NOMO-1 treated with DMSO at 0.1 percent for 48 hours (cell line): ENCODE data around the gene UGT1A8.

ENCODE experiments used
- DNase-seq: peaks from one replicate; lab custom pipeline; 2025; ENCODE audit not compliant: unreplicated experiment; lab: John Stamatoyannopoulos, UW

UGT1A8 gene

DNA sequence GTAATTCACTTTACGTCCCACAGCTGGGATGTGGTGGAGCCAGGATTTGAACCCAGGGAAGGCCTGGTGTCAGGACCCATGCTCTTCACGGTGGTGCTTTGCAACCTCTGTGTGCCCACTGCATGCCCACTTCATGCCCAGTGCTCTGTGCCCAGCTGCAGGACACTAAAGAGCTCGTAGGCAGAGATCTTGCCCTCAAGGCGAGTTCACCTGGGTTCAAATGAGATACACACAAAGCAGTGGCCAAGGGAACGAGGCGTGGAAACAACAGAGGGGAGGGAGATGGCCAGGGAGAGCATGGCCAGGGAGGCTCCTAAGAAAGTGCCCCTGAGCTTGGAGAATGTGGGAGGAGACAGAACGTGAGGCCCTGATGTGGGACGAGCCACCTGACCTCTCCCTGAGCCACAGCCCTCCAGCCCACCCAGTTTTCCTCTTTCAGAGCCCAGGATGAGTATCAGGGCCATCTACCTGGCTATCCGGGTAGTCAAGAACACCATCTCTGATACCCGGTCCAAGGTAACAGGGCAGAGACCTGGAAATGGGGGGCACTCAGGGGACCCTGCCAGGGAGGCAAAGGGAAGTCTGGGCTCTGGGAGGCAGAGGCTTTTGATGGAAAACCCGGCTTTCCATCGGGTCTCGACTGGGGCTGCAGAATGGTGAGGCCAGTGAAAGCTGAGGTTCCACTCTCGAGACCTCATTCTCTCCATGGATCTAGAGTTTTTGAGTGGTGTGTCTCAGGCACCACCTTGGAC is 181.1 kb downstream of the UGT1A8 start:
- DNase-seq: no peak

DNA sequence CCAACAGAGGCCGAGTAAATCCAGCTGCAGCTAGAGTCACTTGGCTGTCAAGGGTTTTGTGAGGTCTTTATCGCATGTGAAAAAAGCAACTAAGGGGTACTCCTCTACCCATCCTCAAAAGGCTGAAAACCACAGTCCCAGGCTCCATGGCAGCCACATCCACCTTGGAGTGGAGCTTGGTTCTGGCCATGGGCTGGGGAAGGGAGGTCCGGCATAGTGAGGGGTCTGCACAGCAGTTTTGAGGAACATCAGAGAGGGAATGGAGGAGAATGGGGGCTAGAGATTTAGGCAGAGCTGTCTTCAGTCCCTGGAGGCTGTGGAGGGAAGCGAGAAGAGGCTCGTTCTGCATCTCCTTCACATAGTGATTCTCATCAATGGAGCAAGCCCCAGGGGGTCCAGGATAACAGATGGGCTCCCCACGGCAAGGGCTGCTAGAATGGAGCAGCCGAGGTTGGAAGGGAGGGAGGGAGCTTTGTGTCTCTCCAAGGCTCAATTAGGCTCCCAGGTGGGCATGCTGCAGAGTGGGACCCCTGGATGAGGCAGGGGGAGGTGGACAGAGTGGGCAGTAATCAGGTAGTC is 181.7 kb downstream of the UGT1A8 start:
- DNase-seq: no peak

GRCh38 chr2:233799716-233800115 is 182.3 kb downstream of the UGT1A8 start:
- no peak for DNase-seq

- DNase-seq: no peak
Measured at GRCh38 chr2:233800208-233800607, 182.8 kb downstream of the UGT1A8 start.

- no peak for DNase-seq
Measured at GRCh38 chr2:233801357-233802131, 184.1 kb downstream of the UGT1A8 start.

DNA sequence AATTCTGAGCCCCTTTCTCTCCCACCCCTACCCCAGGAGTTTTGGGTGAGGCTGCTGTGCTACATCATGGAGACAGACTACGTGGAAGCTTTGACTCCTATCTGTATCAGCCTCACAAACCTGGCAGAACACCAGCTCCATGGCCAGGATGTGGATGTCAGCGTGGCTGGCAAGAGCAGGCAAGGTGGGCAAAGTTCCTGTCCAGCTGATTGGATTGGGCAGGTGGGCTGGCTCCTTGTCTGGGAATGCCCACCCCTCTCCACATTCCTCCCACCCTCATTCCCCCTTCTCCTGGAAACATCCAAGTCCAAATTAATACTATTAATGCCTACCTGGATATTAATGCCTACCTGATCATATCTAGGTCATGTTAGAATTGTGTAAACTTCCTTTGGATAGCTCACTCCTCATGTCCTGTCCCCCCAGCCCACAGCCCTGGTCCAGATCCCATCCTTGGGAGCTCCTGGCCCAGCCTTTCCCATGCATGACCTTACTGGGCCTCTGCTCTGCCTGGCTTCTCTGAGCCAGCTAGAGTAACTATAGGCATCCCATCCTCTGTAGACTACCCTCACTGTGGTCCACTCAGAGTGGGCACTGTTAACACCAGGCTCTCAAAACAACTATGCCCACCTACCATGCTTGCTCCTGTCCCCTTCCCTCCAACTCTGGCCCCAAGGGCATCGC is 184.8 kb downstream of the UGT1A8 start:
- no peak for DNase-seq

DNA sequence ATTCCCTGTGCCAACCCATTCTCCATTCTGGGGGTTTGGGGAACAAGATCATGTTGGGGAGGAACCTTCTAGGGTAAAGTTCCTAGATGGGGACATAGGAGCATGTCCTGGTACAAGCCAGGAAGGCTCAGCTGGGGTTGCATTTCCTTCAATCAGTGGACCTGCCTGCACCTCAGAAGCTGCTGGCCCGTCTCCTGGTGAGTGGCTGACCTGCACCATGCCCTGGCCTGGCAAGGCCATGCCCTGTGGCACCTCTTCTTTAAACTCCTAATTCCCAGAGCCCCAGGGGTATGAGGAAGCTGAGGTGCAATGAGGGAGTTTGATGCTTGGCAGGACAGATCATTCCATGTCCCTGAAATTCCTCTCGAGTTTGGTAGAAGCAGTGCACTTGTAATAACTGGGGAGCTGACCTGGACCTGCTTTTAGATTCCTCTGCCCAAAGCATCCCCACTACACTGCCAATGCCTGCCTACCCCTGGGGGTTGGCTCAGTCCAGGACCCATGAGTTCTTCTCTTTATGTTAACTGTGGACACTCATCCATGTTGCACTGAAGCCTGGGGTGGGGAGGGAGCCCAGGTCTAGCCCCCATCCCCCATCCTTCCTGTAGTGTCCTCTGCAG is 186.0 kb downstream of the UGT1A8 start:
- no peak for DNase-seq

- DNase-seq: no peak
Measured at GRCh38 chr2:233803994-233804393, 186.6 kb downstream of the UGT1A8 start.

GRCh38 chr2:233807215-233807865 is 189.9 kb downstream of the UGT1A8 start:
- DNase-seq: no peak

- DNase-seq: no peak
Measured at GRCh38 chr2:233807966-233808935, 190.8 kb downstream of the UGT1A8 start.

GRCh38 chr2:233810385-233810784 is 193.0 kb downstream of the UGT1A8 start:
- no peak for DNase-seq

- no peak for DNase-seq
Measured at GRCh38 chr2:233811087-233811486, 193.7 kb downstream of the UGT1A8 start.

GRCh38 chr2:233811732-233812131 is 194.3 kb downstream of the UGT1A8 start:
- no peak for DNase-seq

DNA sequence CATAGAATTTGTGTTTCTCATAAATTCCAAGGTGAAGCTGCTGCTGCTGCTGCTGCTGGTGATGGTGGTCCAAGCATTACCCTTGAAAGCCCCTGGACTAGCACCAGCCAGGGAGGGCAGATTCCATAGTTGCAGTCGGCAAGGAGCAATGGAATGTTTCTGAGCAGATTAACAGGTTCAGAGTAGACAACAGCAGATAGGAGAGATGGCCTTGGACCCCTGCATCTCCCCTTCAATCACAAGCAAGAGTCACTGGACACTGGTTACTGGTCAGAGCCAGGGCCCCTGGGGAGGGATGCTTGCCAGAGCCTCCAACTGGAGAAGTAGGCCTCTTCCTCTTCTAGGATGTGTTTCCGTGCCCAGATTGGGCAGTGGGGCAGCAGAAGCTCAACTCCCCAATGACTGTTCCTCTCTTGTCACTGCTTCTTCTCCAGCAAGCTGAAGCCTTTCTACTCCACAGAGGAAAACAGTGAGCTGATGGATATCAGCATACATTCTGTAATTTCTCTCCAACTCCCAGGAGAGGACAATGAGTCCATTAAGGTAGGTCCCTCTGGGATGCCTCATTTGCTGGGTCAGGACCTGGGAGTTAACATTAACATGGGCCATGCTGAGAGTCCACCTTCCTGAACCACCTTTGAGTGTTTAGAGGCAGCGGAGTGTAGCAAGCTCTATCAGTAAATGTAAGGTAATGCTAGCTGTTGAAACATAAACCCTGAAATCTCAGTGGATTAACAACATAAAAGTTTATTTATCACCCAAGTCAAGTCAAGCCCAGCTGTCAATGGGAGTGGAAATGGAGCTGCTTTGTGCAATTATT is 196.0 kb downstream of the UGT1A8 start:
- no peak for DNase-seq

- DNase-seq: no peak
Measured at GRCh38 chr2:233814056-233814835, 196.8 kb downstream of the UGT1A8 start.

- DNase-seq: no peak
Measured at GRCh38 chr2:233815861-233816260, 198.4 kb downstream of the UGT1A8 start.

GRCh38 chr2:233816334-233816733 is 198.9 kb downstream of the UGT1A8 start:
- no peak for DNase-seq

DNA sequence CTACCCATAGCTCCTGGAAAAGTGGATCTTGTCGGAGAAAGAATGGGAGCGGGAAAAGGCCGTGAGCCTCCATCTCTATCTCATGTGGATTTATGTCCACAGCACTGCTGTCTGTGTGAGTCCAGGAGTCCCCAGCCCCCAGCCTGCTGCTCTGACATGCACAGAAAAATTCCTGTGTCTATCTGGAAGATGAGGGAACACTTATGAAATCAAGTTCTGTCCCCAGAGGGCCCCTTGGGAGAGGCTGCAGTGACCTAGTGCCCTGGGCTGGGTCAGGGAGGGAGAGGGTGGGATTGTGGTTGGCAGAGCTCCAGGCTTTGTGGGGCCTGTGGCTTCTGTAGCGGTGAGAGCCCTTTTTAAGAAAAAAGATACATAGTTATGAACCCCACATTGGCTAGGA is 199.3 kb downstream of the UGT1A8 start:
- no peak for DNase-seq
